Measurements from ENCODE around the gene MAPK1.
A peak's percentile ranks its signal among the peaks of the same experiment; 100 is the strongest.
"Not testable (repeated sequence)": the region's sequence is repeated elsewhere in the genome, so short reads cannot be mapped to it uniquely, and the experiment has no call there.

The MAPK1 gene

DNA sequence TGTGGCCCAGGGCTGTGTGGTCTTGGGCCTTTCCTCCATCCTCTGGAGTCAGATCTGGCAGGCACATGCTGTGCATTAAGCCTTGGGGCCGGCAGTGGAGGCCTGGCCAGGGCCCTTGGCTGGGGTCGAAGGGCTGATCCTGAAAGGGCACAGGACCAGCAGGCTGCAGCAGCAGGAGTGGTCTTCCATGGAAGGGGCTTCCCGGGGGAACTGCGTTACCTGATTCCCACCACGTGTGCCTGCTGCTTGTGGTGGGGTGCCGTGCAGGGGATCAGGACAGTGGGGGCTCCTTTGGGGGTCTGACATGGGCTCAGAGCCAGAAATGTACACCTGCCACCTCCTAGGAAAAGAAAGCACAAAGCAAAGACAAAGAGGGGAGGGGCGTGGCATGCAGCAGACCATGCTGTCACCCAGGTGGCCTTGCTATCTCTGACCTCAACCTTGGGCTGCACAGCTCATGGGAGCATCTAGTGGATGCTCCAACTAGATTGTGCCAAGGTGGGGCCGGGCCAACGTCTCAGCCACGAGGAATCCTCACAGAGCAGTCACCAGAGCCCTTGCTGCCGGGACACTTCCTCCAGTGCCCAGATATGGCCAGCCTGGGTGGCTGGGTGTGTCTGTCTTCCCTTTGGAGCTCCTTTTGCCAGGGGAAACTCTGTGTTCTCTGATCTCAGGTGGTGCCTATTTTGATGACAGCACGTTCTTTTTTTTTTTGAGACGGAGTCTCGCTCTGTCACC lies 113.9 kb downstream of the MAPK1 start:
- DNase-seq: no peak

DNA sequence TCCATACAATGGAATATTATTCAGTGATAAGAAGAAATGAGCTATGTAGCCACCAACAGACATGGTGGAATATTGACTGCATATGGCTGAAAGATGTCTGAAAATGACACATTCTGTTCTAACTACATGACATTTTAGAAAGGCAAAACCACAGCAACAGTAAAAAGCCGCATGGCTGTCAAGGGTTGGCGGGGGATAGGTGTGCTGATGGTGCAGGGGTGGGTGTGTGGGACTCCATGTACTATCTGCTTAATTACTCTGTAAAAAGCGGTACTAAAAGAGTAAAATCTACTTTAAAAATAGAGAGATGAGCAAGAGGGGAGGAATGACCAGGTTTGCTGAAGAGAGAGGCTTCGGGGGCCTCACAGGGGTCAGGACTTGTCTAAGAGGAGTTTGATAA lies 115.2 kb downstream of the MAPK1 start:
- no peak for DNase-seq

DNA sequence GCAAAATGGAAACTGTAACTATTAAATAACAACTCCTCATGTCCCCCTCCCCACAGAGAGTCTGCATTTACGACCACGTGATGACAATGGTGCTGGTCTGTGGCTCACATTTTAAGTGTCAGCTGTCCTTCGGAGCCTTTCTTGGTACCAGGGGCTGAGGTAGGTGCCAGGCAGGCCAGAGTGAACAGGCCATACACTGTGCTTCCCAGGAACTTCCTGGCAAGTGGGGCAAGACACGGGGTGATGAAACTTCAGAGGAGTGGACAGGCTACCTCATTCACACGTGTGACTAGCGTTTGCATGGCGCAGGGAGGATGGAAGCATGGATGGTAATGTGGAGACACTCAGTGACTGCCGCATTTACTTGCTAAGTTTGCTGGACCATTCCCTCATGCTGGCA lies 121.5 kb downstream of the MAPK1 start:
- DNase-seq: no peak

DNA sequence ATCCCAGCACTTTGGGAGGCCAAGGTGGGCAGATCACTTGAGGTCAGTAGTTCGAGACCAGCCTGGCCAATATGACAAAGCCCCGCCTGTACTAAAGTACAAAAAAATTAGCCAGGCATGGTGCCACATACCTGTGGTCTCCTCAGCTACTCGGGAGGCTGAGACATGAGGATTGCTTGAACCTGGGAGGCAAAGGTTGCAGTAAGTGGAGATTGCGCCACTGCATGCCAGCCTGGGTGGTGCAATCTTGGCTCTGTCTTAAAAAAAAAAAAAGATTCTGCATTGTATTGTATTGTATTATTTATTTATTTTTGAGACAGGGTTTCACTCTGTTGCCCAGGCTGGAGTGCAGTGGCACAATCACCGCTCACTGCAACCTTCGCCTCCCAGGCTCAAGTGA lies 122.5 kb downstream of the MAPK1 start:
- DNase-seq: not testable (repeated sequence)

DNA sequence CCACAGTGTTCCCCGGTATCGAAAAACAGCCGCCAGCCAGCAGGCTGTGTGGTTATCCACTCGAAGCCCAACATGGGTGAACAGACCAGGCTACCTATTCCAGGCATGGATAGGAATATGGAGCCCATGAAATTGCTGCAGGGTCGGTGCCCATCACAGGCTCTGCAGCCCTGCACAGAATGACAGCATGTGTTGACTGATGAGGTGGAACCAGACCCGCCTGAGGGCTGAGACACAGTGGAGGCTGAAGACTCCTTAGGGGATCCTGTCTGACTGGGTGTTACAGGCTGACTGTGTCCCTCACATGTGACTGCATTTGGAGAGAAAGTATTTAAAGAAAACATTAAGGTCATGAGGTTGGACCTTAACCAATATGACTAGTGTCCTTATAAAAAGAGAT lies 125.7 kb downstream of the MAPK1 start:
- DNase-seq: no peak

DNA sequence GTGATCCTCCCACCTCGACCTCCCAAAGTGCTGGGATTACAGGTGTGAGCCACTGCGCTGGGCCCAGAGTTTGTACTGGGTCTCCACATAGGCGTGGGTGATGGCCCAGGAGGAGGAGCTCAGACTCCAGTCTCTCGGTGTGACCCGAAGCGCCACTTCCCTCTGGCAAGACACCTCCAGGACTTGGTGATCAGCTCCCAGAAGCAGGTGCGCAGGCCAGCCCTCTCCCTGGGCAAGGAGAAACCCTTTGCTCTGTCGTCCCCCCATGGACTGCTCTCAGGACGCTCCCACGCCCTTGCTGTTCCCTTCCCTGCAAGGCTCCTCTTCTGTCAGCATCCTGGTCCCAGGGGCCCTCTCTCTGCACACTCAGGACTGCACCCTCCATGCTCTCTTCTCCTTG lies 126.4 kb downstream of the MAPK1 start:
- DNase-seq: no peak

DNA sequence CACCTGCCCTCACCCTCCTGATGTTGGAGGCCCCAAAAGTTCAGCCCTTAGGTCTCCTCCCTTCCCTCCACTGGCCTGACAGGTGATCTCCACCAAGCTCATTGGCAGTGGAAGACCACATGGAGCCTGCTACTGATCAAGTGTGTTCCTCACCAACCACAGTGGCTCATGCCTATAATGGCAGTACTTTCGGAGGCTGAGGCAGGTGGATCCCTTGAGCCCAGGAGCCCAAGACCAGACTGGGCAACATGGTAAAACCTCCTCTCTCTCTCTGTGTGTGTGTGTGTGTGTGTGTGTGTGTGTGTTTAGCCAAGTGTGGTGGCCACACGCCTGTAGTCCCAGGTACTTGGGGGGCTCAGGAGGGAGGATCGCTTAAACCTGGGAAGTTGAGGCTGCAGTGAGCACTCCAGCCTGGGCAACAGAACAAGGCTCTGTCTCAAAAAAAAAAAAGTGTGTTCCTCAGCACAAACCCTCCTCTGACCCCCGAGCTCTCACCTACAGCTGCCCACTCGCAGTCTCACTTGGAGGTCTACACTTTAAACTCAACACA lies 127.5 kb downstream of the MAPK1 start:
- DNase-seq: no peak

DNA sequence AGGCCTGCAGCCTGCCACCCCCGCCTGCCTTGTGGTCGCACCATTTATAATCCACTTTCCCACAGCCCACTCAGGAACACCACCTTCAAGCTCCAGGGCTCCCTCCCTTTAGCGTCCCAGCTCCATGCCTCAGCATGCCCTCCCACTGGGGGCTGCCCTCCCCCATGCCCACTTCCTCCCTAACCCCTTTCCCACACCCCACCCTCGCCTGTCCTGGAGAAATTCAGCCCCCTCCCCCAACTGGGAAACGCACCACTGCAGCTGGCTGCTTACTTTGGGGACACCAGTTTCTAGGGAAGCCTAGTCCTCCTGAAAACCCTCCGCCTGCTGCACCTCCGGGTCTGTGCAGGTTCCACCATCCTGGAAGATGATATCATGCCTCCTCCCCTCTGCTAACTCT lies 128.5 kb downstream of the MAPK1 start:
- DNase-seq: no peak

DNA sequence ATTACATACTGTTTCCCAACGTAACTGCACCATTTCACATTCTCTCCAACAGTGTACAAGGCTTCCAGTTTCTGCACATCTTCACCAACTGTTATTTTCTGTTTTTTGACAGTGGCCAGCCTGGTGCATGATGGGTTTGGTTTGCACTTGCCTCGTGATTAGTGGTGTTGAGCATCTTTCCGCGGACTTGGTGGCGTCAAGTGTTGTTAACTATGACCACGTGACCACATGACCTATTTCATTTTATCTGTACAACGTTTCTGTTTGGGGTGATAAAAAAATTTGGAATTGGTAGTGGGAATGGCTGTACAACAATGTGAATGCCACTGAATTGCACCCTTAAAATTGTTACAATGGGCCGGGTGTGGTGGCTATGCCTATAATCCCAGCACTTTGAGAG lies 129.4 kb downstream of the MAPK1 start:
- DNase-seq: no peak

DNA sequence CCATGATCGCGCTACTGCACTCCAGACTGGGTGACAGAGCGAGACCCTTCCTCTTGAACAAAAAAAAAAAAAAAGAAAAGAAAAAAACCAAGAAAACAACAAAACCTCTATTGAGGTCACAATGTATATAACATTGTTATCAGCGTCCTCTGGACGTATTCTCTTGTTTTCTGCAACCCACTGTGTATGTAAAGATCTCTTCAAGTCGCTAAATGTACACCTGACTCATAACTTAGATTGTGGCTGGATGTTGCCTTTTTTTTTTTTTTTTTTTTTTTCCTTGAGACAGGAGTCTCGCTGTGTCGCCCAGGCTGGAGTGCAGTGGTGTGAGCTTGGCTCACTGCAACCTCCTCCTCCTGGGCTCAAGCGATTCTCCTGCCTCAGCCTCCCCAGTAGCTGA lies 130.5 kb downstream of the MAPK1 start:
- no peak for DNase-seq

DNA sequence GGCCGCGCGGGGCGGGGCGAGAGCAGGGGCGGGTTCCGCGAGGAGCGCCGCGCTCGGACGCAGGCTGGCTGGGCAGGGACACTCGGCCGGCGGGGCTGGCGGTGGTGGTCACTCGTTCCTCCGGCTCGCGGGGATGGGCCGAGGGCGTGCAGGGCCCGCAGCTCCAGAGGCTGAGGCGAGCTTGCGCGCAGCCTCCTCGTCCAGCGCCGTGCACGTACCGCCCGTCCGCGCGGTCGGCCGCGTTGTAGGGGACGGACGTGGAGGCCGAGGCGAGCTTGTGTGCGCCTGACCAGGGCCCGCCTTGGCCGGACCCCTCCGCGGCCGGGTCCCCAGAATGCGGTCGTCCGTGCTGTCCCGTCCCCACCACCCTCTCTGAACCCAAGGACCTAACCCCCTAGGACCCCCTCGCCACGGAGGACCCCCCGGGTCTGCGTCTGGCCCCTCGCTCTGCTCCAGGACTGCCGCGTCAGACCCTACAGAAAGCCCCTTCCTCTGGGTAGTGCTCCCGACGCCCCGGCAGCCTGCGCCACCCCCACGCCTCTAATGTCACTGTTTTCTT lies 131.3 kb downstream of the MAPK1 start:
- DNase-seq: no peak

DNA sequence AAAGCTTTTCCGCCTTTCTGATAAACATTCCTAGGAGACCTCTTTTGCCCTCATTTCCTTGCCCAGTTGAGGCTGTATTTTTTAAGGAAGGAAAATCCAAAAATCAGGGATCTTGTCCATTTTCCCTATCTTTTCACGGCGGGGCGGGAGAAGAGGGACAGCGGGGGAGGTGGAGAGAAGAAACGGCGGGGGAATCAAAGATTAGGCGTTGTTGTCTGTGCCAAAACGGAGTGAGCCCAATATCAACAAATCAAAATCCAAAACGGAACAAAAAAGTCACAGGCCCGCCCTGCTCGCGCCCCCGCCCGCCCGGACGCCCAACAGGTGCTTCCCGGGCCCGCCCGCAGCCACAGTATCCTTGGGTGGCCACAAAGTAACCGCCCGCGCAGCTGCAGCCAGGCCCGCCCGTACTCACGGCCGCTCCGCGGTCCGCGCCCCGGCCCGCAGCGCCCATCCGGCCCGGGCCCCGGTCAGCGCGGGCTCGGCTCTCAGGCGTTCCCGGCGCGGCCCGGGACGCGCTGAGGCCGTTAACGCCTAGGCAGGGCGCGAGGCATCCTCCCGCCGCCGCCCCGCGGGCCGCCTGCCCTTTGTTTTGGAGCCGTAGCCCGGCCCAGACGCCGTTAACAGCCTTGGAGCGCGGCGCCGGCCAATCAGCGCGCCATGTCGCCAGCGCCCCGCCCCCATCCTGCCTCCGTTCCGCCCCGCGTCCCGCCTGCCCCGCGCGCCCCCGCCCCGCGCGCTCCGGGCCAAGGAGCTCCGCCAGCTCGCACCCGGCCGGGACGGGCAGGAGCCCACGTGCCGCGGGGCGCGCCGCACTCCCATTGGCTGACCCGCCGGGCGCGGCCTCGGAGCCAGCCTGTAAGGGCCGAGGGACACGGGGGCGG lies 132.0 kb downstream of the MAPK1 start, which contains the start of gene YPEL1:
YPEL1 (minus strand) TSS at position 595 of the 884 bp plus-strand sequence. CDS start 25,050 bp downstream, outside the sequence.
- DNase-seq: peak; percentile 98

DNA sequence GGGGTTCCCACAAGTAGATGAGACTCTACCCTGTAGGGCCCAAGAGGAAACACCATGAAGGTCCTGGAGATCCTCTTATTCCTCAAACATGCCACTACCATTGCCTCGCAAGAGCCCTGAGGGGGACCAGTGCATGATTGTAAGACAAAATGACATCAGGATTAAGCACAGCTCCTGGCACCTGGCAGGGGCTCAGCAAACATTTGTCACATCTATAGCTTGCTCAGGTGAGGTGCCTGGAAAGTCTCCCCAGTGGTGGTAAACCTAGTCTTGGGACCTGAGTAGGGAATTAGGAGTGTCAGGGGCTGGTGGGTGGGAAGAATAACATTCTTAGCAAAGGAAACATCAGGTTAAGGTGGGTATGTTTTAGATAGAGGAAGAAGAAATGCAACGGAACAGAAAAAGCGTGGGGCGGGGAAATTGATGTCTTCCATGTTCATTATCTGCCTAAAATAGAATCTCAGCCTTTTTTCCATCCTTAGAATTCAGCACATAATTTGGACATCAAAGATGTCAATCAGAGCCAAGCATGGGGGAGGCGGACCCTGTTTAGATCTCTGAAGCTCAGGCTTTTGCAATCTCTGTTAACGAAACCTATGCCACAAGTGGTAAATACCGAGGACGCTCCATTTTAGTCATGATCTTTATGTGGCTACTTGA lies 132.8 kb downstream of the MAPK1 start:
- no peak for DNase-seq

DNA sequence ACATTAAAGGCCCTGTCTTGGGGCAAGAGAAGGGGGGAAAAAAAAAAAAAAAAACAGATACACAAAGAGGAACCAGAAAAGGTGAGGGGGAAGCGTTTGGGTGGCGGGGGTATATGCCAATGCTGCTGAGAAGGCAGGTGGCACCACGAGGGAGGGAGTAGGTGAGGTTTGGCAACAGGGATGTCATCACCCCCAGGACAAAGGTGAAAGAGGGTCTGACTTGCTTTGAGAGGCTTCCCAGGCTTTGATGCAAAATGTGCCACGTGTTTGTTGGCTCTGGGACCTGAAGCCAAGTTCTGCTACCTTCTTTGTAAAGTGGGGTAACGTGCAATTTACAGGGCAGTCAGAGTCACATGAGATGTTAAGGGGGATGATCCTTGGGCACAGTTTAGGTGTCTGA lies 135.9 kb downstream of the MAPK1 start:
- DNase-seq: no peak

DNA sequence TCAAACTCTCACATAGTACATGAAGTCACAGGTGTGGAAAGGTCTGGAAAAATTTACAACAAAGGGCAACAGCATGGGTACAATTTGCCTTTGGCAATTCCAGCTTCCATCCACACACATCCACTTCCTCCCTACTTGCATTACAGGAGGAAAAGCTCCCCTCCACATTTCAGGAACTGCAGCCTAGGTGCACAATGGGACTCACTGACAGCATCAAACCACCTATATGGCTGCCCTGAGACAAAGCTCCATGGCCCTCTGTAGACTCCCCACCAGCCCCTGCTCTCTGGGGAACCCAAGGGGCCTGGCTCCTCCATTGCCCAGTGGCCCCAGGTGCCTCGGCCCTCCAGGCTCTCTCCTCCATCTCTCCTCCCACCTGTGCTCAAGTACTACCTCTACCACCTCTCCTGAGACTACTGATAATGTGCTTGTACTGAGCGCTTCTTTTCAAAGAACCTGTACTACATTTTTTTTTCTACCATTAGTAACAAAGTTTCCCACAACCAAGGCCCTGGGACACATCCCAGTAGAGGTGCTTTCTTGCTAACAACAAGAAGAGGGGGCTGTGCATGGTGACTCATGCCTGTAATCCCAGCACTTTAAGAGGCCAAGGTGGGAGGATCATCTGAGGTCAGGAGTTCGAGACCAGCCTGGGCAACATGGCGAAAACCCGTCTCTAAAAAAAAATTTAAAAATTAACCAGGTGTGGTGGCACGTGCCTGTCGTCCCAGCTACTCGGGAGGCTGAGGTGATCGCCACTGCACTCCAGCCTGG lies 136.7 kb downstream of the MAPK1 start:
- no peak for DNase-seq

DNA sequence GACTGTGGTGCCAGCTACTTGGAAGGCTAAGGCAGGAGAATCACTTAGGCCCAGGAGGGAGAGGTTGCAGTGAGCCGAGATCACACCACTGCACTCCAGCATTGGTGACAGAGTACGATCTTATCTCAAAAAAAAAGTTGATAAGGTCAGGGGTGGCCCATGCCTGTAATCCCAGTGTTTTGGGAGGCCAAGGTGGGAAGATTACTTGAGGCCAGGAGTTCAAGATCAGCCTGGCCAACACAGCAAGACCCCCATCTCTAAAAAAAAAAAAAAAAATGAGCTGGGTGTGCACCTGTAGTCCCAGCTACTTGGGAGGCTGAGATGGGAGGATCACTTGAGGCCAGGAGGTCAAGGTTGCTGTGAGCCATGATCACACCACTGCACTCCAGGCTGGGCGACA lies 138.3 kb downstream of the MAPK1 start:
- not testable (repeated sequence) for DNase-seq

DNA sequence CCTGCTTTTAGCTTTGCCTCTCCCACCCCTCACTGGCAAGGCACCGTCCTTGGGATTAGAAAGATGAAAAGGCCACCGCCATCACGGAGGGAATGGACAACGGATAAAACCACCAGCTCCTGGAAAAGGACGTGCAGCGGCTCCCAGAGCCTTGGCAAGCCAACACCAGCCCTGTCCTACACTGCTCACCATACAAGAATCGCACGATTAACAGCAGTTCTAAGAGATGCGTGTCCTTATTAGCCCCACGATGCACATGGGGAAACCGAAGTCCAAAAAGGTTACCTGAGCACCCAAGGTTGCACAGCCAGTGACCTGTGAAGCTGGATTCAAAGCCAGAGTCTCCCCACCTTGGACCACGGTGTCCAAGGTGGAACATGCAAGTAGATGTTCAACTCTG lies 139.2 kb downstream of the MAPK1 start:
- no peak for DNase-seq

DNA sequence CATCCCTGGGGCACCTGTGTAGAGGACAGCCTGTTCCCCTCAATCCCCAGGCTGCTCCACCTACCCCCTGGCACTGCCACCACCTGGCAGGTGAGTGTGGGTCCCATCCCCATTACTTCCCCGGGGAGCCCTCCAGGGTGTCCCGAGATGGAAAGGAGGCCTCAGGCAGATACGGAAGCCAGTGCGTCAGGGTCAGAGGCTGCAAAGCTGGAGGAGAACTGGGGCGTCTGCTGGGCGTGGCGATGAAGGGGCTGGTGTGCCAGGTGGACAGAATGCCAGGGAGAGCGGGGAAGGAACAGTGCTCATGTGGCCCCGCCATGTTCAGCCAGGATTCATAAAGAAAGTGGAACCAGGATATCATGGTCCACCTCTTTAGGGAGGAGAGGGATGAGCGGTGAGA lies 139.7 kb downstream of the MAPK1 start:
- no peak for DNase-seq

DNA sequence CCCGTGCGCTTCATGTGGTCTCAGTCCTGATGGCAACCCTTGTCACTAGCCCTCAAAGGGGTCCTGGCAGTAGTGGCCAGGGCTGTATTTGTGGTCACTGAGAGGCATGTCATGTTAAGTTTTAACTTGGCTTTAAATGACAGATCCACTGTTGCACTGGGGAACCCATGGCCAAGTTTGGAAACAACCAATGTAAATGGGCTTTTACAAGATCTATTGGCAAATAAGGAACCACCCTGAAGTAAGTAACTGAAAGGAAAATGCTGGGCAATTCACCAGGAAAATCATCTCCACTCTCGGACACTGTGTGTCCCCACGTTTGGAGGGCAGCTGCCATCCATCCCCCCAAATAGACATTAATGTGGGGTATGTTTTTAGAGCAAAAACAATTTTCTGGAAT lies 140.3 kb downstream of the MAPK1 start:
- no peak for DNase-seq

DNA sequence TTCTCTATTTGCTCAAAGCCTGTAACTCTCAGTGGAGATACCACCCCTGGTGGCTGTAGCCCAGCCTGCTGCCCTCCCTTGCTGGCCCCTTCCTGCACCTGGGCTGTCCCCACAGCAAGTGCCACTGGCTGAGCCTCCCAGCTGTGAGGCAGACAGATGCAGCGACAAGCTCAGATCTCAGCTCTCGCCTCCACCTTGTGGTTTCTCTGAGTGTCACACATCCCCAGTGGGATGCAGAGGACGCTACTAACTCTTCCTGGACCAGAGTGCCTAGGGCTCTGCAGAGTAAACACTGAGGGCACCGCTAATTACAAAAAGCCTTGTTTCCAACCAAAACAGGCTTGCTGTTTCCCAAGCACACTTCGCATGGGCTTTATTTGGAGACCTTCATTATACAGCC lies 140.8 kb downstream of the MAPK1 start:
- DNase-seq: no peak

DNA sequence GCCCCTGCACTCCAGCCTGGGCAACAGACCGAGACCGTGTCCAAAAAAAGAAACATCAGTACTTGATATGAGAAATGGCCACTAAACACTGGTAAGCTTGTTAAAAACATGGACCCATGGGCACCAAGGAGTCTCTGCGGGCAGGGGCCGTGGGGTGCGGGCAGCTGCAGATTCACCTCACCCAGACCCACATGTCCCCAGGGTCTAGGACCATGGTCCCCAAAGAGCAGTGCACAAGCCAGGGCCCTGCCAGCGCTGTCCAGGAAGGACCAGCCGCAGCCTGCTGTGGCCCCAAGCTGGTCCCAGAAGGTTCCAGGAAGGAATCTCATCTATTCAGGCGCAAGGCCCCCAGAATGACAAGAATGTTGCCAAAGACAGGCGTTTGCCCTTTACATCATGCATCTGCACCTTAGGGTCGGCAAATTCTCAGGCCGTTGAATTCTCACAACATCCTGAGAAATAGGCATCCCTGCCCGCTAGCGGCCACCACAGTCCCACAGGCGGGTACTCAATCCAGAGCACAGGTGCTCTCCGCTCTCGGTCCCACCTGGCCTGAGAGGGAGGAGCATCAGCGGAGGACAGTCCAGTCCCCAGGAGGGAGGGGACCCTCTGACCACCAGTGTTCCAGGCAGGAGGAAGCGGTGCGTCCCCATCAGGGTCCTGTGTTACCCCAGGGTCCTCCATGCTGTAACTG lies 141.3 kb downstream of the MAPK1 start:
- DNase-seq: no peak

DNA sequence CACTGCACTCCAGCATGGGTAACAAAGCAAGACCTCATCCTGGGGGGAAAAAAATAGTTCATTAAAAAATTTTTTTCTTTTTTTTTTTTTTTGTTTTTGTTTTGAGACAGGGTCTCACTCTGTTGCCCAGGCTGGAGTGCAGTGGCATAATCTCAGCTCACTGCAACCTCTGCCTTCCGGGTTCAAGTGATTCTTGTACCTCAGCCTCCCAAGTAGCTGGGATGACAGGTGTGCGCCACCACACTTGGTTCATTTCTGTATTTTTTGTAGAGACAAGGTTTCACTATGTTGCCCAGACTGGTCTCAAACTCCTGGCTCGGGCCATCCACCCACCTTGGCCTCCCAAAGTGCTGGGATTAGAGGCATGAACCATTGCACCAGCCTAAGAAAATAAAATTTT lies 142.9 kb downstream of the MAPK1 start:
- not testable (repeated sequence) for DNase-seq
